Hematopoietic multipotent progenitor cell (in vitro differentiated cells): ENCODE results near the gene FHOD1. TPM values are rescaled to one million over a fixed set of nuclear protein-coding genes. Genes with fewer than 3 reads are reported as not detected.

Experiments
- DNase-seq, 3 donors: peaks; one replicate each; pipeline ENCODE4 v3.0.0-alpha.2; 2011 to 2015; ENCODE audit warnings: low read depth in 2 of 3, low spot score in 2 of 3
- total RNA-seq: library from RNA; depleted of rRNA; stranded (reverse); fragments of >200 nt; gene quantifications from one replicate; pipeline ENCODE4 v1.2.3, GENCODE V29; 2012

FHOD1 gene
- total RNA-seq, 1 donor: 45.8 TPM

DNA sequence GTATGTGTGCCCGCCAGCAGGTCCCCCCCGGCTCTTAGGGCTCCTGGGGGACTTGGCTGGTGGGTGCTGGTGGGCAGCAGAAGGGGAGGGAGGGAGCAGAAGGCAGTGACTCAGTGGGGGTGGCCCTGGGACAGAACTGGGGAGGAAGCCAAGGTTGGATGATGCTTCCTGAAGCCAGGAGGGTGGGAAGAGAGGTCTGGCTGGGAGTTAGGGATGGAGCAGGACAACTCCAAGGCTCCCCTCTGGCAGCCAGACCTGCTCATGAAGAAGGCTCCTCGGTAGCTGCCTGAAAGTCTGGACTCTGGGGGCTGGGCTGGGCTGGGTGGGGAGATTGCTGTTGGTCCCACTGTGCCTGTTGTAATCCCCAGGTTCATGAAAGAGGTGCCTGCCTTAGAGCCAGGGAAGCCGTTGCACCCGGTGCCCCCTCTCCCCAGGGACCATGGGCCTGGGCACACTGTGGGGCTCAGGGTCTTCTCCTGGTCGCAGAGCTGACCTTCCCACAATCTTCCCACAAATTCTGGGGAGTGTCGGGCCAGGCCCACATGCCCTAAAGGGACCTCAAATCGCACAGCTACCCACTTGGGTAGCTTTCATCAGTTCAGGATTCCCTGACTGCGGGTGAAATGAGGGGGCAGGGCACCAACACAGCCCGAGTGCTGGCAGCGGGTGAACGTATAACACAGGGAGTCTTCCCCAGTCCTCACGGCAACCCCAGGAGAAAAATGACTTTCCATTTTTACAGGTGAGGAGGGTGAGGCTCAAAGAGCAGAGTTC lies 30.9 kb upstream of the FHOD1 start:
- no peak for DNase-seq

DNA sequence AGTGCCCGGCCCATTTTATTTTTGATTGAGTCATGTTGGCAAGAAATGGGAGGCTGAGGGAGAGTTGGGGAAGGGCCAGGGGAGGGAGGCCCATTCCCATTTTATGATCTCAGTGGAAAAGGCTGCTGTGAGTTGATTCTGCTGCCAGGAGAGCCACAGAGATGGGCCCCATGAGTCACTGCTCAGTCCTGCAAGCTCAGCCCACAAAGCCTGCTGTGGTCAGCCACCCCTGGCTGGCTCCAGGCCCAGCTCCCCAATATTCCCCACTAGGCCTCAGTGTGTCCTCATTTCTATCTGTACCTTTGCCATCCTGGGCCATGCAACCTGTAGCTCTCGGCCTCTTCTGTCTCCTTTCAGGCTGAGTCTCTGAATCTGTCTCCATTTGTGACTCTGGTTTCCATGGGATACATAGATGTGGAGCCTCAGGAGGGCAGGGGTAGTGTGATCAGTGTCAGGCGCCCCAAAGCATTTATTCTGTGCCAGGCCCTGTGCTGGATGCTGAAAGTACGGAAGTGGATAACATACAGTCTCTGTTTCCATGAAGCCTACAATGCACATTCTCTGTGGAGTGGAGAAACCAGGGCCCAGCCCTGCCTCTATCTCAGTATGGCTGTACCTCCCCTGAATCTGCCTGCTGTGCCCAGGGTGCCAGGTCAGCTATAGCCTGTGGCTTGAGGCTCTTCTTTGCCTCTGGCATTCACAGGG lies 30.2 kb upstream of the FHOD1 start:
- no peak for DNase-seq

DNA sequence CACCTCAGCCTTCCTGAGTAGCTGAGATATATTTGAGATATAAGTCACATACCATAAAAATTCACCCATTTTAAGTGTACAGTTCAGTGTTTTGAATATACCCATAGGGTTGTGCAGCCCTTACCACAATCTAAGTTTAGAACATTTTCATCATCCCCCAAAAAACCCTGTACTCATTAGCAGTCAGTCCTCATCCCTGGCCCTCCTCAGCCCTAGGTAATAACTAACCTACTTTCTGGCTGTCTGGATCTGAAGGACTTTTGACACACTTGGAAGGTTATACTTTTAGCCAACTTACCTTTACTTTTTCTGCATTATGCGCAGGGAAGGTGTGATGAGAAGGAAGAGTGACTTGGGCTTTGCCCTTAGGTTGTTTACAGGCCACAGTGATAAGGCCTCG lies 28.0 kb upstream of the FHOD1 start:
- DNase-seq: no peak

DNA sequence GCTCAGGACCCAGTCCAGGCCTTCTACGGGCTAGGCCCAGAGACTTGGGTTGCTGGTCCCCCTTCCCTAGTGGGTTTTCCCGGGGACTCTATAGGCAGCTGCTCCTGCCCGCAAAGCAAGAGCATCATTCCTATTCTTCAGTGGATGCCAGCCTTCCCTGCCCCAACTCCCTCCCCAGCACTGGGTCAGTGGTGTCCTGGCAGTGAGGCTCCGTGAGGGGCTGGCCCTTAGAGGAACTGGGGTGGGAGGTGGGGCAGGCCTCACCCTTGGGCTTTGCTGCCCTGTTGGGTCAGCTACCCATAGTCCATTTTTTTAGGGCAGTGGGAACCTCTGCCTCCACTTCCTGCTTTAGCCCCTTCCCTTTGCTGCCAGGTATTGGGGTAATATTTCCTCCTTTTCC lies 24.2 kb upstream of the FHOD1 start:
- no peak for DNase-seq

DNA sequence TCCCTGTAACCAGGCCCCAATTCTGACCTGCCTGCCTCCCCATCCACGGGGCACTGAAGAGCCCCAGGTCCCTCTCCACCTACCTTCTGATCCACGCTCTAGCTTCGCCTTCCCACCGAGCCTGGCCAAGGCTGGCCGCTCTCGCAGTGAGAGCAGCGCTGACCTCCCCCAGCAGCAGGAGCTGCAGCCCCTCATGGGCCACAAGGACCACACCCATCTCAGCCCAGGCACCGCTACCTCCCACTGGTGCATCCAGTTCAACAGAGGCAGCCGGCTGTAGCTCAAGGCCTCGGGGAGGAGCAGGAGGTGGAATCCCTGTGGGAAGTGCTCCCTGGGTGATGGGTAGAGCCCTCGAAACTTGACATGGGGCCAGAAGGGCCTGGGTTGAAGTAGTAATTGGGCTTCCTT lies 23.7 kb upstream of the FHOD1 start:
- no peak for DNase-seq

DNA sequence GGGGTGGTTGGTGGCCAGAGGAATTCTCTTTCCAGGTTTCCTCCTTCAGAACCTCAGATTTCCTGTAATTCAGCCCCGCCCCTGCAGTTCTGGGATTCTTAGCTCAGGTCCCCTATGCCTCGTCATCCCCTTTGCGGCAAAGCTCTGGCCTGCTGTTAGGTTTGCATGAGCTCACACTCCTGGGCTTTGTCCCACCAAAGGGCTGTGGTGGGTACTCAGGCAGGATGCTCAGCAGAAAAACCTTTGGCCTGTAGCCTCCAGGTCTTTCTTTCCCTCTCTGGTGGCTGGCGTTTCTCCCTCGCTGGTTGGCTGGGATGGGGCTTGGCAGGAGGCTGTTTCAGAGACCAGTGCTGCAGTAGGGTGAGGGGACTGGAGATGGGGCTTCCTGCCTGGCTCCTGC lies 22.5 kb upstream of the FHOD1 start:
- no peak for DNase-seq

DNA sequence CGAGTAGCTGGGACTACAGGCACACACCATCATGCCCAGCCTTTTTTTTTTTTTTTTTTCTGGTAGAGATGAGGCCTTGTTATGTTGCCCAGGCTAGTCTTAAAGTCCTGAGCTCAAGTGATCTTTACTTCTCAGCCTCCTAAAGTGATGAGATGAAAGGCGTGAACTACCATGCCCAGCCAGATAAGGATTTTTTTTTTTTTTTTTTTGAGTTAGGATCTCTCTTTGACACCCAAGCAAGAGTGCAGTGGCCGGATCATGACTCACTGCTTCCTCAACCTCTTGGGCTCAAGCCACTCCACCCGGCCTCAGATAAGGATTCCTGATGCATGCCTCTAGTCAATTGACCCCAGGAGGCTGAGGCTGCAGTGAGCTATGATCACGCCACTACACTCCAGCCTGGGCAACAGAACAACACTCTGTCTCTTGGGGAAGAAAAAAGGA lies 20.9 kb upstream of the FHOD1 start:
- DNase-seq: peak in 2 of 3 donors; percentile 35 to 39

DNA sequence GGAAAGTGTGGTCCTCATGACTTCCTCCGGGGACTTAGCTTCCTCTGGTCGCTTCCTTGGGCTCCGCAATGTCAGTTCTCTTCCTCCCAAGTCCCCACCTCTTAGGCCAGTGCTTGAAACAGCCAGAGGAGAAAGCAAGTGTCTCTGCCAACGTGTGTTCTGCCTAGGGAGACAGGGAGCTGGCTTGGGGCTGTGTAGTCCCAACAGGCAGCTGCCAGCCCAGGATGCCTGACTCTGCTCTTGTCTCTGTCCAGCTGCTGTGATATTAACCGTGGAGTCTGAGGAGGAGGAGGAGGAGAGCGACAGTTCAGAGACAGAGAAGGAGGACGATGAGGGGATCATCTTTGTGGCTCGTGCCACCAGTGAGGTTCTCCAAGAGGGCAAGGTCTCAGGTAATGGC lies 18.6 kb upstream of the FHOD1 start:
- no peak for DNase-seq

DNA sequence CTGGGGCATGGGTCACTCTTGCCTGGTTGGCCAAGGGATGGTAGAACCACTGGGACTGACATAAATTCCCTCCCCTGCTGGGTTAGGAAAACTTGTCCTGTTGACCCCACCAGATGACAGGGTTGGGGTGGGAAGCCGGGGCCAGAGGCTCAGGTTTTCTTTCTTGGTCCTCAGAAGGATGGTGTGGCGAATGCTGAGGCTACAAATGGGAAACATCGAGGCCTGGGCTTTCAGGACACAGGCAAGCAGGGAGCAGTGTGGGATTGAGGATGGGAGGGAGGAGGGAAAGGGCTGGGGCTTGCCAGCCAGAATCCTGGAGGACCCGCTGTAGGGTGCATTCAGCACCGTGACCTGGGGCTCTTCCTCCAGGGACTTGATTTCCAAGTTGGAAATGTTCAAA lies 17.6 kb upstream of the FHOD1 start:
- DNase-seq: no peak

DNA sequence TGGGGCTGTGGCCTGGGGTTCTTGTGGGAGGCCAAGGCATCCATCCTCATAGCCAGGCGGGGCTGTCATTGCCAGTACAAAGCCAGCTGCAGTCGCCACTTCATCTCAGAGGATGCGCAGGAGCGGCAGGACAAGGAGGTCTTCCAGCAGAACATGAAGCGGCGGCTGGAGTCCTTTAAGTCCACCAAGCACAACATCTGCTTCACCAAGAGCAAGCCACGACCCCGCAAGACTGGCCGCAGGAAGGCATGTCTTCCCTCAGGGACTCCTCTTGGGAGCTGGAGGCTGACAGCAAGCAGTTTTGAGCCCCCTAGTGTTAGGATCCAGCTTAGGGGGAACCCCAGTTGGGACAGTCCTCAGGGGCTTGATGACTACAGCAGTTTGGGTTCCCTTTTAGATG lies 17.0 kb upstream of the FHOD1 start:
- DNase-seq: peak in 1 of 3 donors; percentile 21

DNA sequence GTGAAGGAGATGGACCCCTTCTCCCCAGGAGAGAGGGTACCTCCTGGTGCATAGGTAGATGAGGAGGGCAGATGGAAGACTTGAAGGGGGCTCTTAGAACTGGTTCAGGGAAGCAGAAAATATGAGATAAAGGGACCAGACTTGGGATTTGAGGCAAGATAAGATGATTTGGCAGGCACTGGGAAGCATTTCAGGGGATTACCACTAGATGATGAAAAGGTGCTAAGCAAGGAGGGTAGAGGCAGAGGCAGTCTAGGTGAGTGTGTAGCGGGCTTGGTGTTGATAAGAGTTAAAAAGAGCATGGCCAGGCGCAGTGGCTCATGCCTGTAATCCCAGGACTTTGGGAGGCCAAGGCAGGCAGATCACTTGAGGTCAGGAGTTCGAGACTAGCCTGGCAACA lies 15.9 kb upstream of the FHOD1 start:
- DNase-seq: no peak

DNA sequence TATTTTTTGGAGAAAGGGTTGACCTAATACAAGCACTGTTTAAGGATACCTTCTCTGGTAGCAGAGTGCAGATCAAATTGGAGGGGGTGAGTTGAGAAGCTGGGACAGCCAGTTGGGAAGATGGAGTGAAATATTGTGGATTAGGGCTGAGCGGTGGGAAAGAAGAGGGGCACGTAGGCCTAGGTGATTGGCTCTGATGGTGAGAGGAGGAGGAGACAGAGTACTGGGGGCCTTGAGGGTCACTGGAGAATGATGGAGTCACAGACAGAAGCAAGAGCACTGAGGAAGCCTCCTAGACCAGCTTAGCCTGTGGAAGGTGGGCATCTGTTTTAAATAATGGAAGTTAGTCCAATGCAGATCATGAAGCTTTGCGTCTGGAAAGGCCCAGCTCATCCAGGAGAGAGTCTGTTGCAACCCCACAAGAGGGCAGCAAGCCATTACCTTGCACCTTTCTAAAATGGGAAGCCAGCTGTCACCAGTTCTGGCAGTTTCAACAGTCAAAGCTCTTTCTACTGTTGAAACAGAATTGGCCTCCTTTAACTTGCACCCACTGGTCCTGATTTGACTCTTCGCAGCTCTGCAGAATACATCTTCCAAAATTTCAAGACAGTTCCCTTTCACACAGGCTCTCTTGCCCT lies 13.3 kb upstream of the FHOD1 start:
- peak in 2 of 3 donors; percentile 46 to 80 for DNase-seq

DNA sequence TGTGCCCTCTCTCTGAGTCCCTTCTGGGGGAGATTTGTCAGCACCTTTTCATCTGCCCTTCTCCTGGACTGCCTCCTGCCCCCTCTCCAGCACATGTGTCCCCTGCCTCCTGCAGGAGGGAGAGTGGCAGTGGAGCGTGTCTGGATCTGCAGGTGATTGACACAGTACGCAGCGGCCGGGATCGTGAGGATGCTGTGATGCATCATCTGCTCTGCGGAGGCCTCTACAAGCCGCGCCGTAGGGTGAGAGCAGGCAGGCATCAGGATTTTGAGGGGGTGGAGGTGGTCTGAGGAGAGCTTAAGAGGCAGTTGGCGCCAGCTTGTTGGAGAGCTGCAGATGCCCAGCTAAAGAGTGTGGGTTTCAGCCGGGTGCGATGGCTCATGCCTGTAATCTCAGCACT lies 12.4 kb upstream of the FHOD1 start:
- no peak for DNase-seq

DNA sequence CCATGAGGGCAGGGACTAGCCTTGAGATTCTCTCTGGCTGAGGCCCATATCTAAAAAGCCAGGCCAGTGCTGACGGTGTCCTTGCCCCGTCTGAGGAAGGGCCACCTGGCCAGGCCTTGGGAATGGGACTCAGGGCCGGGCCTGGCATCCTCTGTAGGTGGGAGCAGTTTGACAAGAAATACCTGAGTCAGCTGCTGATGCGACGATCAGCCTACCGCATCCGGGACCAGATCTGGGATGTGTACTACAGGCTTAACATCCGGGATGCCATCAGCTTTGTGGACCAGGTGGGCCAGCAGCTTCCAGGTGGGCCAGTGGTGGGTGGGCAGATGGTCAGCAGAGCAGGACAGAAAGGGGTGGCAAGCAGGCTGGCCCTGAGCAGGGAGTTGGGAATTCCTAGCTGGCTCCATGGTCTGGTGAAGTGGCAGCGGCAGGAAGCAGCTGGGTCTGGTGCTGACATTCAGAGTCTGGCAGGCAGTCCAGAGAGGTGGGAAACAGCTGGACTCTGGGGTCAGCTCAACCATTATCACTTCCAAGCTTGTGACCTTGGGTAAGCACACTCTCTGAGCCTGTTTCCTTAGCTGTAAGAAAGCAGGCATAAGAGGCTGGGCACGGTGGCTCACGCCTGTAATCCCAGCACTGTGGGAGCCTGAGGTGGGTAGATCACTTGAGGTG lies 11.0 kb upstream of the FHOD1 start:
- DNase-seq: no peak

DNA sequence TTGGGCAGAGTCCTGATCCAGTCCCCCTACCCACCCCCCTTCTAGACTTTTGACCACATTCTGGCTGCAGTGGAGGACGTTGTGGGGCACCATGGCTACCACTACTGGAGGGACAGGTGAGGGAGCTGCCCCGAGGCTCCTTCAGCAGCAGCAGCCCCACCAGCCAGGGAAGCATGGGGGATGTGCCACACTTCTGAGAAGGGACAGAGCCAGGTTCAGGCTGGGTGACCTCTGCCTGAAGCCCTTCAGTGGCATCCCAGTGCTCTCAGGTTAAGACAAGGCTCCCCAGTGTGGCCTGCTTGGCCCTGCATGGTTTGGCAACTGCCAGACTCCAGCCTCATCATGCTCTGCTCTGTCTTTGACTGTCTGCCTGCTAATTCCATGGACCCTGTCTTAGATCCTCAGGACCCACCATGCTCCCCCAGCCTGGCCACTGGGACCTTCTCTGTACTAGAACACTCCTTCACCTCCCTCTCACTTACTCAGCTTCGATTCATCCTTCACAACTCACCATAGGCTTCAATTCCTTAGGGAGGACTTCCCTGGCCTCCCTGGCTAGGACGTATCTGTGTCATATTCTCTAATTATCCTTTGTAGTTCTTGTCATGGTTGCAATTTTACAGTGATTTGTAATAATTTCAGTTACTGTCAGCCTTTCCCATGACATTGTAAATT lies 10.3 kb upstream of the FHOD1 start:
- no peak for DNase-seq

DNA sequence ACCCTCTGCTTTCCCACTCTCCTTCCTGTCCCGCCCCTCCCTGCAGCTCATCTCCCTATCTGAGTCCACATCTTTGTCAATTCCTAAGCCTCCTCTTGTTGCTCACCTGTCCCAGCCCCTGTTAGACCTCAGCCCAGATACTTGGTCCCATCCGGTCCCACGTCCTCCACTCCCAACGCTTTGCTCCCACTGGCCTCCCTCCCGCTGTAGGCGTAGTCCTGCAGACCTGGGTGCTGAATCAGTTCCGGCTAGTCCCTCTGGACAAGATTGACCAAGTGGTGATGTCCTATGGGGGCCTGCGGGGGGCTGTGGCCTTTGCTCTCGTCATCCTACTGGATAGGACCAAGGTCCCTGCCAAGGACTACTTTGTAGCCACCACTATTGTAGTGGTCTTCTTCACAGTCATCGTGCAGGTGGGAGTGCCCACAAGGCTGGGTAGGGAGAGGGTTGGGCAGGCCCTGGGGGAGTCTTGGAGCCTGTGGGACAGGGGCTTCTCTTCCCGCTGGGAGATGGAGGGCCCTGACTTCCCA lies 9.5 kb upstream of the FHOD1 start:
- no peak for DNase-seq

DNA sequence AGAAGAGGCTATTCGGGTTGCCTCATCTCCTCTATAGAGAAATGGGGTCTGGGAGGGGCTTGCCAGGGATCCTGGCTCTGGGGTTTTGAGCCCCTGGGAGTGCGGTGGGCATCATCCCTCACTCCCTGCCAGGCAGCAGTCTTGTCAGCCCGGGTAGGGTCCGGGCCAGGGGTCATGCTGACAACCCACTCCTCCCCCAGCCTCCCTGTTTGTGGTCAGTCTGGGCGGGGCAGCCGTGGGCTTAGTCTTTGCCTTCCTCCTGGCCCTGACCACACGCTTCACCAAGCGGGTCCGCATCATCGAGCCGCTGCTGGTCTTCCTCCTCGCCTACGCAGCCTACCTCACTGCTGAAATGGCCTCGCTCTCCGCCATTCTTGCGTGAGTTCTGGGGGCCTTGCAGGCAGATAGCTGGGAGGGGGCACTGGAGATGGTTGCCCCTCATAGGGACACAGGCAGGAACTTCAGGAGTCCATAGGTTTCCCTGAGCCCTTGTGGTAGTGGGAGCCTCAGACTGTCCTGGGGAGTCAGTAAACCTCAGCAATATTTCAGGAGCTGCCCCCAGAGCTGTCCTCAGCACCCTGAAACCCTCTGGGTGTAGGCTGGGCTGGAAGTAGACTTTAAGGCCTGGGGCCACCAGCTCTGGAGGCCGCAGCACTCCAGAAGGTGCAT lies 8.4 kb upstream of the FHOD1 start:
- no peak for DNase-seq

DNA sequence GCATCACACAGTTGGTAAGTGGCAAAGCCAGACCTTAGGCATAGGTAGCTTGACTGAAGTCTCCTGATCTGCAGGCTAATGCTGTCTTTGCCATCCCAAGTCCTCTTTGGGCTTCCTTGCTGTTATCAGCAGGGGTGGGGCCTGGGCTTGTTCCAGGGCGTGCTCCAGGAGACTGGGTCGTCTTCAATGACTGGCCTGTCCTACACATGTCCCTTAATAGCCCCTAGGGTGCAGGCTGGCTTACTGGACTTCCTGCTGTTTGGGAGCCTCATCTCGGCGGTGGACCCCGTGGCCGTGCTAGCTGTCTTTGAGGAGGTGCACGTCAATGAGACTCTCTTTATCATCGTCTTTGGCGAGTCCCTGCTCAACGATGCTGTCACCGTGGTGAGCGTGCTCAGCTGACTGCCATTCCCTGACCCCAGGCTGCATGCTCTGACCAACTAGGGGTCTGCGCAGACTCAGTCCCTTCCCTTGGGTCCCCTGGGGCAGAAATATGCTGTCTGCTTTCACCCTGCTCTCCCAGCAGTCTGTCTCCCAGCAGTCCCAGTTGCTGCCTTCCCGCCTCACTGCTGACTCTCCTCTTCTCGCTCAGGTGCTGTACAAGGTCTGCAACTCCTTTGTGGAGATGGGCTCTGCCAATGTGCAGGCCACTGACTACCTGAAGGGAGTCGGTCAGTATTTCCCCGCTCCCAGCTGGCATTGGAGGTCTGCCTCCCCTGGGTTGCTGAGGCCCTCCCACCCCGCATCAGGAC lies 7.7 kb upstream of the FHOD1 start:
- no peak for DNase-seq
